HG03066 (cell line): ENCODE data around the gene CRTC3.
"Not testable (repeated sequence)": the region's sequence is repeated elsewhere in the genome, so short reads cannot be mapped to it uniquely, and the experiment has no call there.

ENCODE experiments used
- ATAC-seq: cut with Tn5 transposase; IDR thresholded peaks from one replicate; pipeline ENCODE4 v1.9.1; 2021; ENCODE audit warnings: low read depth; ENCODE audit not compliant: unreplicated experiment

The CRTC3 gene

GRCh38 chr15:90645873-90646575 lies 116.3 kb downstream of the CRTC3 start:
- ATAC-seq = no peak

GRCh38 chr15:90646662-90647305 lies 117.1 kb downstream of the CRTC3 start:
- ATAC-seq = no peak

- ATAC-seq = no peak
Measured at GRCh38 chr15:90647326-90647725, 117.6 kb downstream of the CRTC3 start.

DNA sequence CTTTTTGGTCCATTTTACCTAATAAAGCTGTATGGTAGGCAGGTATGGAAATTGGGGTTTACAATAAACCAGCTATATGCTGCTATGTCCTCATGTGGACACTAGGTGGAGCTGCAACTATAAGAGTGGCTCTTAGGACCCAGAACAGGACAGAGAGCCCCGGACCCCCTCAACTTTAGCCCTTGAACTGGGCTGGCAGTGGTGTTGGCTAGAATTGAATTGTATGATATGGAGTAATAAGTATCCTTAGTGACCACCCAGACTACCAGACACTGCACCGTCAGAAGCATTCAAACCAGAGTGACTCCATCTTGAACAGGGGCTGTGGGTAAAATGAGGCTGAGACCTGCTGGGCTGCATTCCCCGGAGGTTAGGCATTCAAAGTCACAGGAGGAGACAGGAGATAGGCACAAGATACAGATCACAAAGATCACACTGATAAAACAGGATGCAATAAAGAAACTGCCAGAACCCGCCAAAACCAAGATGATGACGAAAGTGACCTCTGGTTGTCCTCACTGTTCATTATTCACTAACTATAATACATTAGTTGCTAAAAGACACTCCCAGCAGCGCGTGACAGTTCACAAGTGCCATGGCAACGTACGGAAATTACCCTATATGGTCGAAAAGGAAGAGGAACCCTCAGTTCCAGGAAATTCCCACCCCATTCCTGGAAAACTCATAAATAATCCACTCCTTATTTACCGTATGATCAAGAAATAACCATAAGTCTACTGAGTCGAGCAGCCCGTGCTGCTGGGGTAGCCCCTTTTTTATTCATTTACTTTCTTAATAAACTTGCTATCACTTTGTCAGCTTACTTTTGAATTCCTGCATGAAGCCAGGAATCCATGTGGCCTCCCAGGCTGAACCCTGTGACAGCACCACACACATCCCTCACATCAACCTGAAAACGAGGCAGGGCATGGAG lies 118.7 kb downstream of the CRTC3 start:
- peak; percentile 62 for ATAC-seq

GRCh38 chr15:90650117-90650955 lies 120.6 kb downstream of the CRTC3 start:
- ATAC-seq = no peak

DNA sequence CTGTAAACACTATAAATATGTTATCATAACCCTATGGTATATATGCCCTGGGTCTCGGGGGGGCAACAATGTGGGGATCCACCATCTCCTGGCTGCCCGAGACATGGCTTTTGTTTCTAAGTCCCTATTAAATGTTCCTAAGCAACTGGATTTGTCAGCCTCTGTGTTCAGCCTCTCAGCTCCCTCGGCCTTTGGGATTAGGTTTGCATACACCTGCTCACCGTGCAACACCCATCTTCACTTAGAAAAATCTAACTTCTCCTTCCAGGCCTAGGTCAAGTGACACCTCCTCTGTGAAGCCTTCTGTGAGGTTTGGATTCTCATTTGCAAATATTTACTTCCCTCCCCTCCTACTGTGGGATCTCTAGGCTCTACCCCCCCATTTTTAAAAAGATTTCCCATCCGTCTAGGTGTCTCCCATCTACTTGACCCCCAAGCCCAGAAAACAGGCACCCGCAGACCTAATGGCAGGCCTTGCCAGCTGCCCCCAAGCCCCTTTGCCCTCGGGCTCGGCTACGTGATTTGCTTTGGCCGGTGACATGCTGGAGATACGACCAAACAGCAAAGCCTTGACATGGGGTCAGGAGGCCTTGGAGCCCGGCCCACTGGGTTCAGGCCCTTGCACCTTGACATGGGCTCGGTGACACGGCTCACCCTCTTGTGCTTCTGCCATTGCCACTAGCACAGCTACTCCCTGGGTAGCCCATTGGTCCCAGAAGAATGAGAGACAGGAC lies 121.4 kb downstream of the CRTC3 start:
- ATAC-seq = no peak

- ATAC-seq = no peak
Measured at GRCh38 chr15:90654233-90655136, 124.8 kb downstream of the CRTC3 start.

DNA sequence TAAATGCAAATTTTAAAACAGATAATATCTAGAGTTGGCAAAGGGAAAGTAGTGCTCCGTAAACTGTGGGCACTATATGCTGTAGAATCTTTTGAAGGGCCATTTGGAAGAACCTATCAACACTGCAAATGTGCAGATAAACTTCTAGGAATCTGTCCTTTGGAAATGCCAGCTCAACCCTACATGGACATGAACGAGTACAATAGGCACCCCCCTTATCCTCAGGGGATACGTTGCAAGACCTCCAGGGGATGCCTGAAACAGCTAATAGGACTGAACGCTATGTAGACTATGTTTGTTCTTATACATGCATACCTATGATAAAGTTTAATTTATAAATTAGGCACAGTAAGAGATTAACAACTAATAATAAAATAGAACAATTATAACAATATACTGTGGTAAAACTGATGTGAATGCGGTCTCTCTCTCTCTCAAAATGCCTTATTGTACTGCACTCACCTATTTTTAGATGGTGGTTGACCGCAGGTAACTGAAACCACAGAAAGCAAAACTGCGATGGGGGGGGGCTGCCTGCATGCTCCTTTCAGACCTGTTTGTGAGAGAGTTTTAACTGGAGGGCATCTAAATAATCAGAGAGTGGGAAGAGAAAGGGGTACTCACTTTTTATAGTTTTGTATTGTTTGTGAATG lies 127.9 kb downstream of the CRTC3 start:
- peak; percentile 35 for ATAC-seq

DNA sequence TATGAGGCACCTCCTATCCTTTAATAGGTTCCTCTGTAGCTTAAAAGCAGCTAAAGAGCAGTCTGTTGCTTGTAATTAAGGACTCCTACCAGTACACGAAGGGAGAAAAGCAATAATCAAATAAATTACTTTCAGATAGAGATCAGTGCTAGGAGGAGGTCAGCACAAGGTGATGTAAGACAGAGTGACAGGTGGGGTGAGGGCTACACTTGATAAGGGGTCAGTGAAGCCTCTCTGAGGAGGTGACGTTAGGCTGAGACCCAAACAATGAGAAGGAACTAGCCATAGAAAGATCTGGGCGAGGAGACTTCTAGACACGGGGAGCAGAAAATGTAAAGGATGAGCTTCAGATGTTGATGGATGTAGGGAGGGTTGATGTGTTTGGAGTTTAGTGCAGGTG lies 129.8 kb downstream of the CRTC3 start:
- ATAC-seq = no peak

DNA sequence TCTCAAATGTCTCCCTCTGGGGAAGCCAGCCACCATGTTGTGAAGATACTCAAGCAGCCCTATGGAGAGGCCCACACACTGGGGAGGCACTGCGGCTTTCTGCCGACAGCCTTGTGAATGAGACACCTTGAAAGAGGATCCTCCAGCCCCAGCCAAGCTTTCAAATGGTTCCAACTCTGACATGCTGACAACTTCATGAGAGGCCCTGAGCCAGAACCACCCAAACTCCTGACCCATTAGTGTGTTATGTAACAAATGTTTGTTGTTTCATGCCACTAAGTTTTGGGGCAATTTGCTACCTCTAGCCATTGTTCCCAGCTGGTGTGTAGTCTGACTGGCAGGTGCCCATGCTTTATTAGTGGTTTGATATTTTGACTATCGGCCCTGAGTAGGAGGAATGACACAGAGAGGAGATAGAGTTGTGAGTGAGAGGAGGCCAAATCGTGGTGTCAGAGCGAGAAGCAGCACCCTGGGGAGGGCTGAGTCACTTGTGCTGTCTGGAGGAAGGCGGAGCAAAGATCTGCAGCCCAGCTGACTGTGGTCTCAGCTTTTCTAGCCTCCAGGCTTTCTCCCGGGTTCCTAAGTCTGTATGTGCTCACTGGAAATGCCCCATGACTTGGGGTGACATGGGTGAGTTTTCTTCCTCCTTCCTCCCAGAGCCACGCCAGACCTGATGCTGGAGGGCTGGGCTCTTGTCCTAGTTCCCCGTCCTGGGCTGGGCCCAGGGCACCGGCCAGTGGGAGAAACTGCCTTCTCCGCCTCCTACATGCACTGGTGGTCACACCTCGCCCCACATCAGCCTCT lies 130.7 kb downstream of the CRTC3 start:
- peak; percentile 43 for ATAC-seq

GRCh38 chr15:90660999-90661330 lies 131.2 kb downstream of the CRTC3 start:
- not testable (repeated sequence) for ATAC-seq

DNA sequence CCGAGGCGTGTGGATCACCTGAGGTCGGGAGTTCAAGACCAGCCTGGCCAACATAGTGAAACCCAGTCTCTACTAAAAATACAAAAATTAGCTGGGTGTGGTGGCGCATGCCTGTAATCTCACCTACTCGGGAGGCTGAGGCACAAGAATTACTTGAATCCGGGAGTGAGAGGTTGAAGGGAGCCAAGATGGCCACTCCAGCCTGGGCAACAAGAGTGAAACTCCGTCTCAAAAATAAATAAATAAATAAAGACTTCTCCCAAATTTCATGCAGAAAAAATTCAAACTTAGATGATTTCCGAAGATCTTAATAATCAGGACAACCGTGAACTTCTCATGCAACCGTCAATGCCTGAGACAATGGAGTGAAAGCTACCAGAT lies 134.3 kb downstream of the CRTC3 start:
- ATAC-seq = not testable (repeated sequence)

DNA sequence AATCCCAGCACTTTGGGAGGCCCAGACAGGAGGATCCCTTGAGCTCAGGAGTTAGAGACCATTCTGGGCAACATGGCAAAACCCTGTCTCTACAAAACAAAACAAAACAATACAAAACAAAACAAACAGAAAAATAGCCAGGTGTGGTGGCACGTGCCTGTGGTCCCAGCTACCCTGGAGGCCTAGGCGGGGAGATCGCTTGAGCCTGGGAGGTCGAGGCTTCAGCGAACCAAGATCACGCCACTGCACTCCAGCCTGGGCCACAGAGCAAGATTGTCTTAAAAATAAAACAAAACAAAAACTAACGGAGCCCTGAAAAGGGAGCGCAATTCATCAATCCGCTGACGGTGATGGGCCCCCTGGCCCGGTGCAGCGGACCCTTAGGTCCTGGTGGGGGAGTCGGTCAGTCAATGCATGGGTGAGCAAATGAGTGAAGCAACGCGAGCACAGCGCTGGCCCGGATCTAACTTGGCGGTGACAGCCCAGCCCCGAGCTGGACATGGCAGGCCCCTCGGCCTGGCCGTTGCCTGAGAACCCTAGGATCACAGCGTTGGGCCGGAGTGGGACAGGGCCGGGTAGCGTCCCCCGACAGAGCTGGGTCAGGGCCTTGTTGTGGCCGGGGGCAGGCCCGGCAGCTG lies 135.0 kb downstream of the CRTC3 start:
- ATAC-seq = peak; percentile 9

DNA sequence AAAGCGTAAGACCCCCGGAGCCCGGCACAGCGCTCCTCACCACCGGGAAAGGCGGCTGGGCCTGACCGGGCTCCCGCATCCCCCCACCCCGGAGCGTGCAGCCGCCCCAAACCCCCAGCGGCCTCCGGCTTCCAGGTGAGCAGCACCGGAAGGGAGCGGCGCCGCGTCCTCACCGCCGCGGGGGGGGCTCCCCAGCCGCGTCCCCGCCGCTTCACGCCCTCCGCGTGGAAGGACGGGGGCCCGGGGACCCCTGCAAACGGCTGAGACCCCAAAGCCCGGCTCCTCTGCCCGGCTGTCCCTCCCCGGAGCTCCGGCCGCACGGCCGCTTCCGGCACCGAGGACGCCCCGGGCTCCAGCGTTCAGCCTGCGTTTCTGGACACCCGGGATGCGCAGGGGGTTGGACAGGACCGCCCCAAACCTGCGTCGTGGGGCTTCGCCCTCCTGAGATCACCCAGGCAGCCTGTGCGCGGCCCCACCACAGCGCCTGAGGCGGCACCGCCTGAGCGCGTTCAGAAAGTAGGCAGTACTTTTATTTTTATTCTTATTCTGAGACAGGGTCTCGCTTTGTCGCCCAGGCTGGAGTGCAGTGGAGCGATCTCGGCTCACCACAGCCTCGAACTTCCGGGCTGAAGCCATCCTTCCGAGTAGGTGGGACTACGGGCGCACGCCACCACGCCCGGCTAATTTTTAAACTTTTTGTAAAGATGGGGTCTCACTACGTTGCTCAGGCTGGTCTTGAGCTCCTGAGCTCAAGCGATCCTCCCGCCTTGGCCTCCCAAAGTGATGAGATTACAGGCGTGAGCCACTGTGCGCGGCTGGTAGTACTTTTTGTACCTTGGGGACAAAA lies 135.8 kb downstream of the CRTC3 start:
- ATAC-seq = peak; percentile 49

GRCh38 chr15:90666135-90666909 lies 136.6 kb downstream of the CRTC3 start:
- ATAC-seq = no peak
